HG03378 (cell line): Measurements from ENCODE around the gene SLC6A15.

Experiments
- ATAC-seq: cut with Tn5 transposase; IDR thresholded peaks from one replicate; pipeline ENCODE4 v1.9.1; 2021; ENCODE audit warnings: mild to moderate bottlenecking, moderate library complexity; ENCODE audit not compliant: unreplicated experiment

The SLC6A15 gene

DNA sequence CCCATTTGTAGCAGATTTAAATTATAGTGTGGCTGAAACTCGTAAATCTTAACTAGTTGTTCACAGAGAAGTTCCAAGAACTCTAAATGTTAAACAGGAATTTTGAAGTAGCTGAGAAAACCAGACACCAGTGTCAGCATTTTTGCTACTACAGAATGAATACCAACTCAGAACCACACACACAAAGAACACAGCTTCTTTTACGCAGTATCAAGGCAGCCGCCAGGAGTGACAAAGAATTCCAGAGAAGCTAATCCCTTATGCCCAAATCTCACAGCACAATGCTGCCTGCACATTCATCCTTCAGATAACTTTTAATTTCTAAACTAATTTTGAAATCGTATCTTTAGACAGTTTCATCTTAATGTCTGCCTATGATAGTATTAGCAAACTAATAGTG, 37.4 kb downstream of the SLC6A15 start:
- ATAC-seq, result no peak

- no peak for ATAC-seq
Observed at GRCh38 chr12:84874825-84875139, 37.8 kb downstream of the SLC6A15 start.

DNA sequence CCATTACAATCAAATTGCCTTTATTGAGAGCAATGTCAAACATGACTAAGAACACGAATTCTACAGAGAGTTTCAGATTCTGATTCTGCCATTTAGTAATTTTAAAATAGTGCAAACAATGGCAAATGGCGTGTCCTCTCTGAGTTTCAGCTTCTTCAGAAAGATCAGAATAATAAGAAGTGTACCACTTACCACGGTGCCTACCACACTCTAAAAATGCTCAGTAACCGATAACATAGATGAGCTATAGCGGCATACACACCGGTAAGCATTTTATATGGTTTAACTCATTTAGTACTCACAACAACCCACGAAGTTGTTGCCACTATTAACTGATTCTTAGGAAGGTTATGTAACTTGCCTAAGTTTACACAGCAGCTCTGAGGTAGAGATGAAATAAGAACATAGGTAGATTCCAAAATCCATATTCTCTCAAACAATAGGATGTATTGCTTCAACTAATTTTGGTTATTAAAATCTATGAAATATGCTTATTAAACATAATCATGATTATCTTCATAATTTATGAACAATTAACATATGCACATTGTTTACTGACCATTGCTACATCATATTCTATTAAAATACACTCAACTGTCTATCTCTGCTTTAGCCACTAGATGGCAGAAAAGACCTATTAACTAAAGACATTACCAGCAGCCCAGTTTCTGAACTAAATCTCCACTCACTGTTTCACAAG, 38.3 kb downstream of the SLC6A15 start:
- peak; percentile 98 for ATAC-seq

DNA sequence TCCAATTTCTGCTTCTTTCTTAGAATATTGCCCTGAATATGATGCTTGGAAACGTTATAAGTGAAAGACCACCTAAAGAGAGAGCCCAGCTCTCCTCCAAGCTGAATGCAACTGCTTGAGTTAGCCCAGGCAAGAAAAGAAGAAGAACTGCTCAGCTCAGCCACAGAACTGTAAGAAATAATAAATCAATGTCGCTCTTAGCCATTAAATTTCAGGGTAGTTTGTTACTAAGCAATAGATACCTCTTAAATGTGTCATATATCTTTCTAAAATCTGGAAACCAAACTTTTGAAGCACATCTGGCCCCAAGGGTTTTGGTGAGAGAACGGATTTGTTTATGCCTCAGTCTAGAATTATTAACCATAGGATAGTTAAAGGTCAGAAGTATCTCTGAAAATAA, 50.4 kb downstream of the SLC6A15 start:
- no peak for ATAC-seq

DNA sequence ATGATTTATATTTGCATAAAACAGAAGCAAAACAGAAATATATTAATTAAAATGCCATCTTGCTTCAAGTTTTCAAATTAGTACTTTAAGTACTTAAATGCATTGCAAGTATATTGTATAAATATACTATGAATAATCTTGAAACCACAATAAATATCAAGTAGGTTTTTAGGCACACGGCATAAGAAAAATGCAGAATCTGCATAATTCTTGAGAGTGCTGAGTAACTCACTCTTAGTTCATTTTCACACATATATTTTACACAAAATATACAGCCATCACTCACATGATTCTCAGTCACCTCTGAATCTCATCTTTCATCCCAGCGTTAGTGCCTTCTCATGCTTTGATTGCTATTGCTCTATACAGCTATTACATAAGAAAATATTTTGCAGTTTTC, 51.9 kb downstream of the SLC6A15 start:
- ATAC-seq, result no peak

GRCh38 chr12:84858796-84859195, 53.8 kb downstream of the SLC6A15 start:
- no peak for ATAC-seq

DNA sequence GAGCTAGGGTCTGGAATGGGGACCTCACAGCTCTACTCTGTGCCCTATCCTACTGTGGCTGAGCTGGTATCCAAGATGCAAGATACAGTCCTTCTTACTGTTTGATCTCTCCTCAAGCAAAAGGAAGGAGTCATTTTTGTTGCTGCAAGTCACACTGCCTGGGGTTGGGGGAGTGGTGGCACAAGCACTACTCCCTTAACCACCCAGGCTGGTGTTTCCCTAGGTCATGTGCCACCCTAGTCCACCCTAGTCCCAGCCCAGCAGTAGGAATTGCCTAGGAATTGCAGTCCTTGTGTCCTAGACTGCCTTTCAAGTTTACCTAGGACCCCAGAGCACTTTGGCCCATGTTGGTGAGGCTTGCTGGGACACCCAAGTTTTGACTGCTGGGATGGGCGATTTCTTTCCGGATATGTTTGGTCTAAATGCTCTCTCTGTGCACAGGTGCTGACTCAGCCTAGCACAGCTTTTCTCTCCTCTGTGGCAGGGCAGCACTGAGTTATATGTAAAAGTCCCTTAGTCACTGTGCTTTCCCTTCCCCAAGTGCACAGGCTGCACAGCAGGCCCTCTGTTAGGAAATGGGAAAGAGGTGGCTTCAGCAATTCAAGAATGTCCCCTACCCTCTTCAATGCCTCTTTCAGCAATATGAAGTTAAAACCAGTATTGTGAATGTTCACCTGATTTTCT, 54.9 kb downstream of the SLC6A15 start:
- no peak for ATAC-seq

- ATAC-seq, result no peak
Observed at GRCh38 chr12:84856156-84856900, 56.3 kb downstream of the SLC6A15 start.

DNA sequence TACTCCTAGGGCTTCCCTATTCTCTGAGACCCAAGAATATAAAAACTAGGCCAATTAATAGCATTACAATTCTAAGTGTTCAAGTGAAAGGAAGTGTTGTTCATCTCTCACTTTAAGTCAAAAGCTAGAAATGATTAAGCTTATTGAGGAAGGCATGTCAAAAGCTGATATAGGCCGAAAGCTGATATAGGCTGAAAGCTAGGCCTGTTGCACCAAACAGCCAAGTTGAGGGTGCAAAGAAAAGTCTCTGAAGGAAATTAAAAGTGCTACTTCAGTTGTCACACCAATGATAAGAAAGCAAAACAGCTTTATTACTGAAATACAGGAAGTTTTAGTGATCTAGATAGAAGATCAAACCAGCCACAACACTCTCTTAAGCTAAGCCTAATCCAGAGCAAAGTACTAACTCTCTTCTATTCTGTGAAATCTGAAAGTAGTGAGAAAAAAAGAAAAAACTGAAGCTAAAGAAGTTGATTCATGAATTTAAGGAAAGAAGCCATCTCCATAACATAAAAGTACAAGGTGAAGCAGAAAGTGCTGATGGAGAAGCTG, 68.9 kb downstream of the SLC6A15 start:
- no peak for ATAC-seq

- ATAC-seq, result peak; percentile 89
Observed at GRCh38 chr12:84842406-84843013, 70.1 kb downstream of the SLC6A15 start.

- no peak for ATAC-seq
Observed at GRCh38 chr12:84841591-84841990, 71.0 kb downstream of the SLC6A15 start.

DNA sequence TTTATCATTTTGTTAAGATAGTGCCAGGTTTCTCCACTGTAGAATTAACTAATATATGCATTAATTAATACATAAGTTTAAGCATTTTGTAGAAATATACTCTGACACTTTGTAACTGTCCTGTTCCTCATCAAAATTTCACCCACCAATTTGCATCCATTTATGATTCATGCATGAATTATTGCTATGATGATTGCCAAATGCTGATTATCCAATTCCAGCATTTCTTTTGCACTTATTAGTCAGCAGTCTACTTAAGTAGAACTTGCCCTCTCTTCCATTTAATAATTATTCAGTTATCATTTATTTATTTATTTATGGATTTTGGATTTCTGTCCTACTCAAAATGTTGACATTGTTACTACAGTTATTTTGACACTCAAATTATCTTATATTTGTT, 72.2 kb downstream of the SLC6A15 start:
- no peak for ATAC-seq

DNA sequence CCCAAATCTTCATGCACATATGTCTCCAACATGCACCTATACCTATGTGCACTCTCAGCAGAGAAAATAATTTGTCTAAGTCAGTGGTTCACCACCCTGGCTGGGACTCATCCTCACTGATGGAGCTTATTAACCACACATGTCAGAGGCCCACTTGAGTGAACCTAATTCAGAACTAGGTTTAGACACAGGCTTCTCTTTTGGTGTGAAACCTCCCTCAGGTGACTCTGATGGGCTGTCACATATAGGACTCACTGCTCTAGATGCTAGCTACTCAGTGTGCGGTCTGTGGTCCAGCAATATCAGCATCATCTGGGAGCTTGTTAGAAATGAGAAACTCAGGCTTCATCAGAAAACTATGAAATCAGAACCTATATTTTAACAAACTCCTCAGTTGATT, 85.7 kb downstream of the SLC6A15 start:
- no peak for ATAC-seq

GRCh38 chr12:84825149-84825548, 87.5 kb downstream of the SLC6A15 start:
- no peak for ATAC-seq

GRCh38 chr12:84822525-84822924, 90.1 kb downstream of the SLC6A15 start:
- no peak for ATAC-seq

GRCh38 chr12:84816916-84817695, 95.5 kb downstream of the SLC6A15 start:
- no peak for ATAC-seq

GRCh38 chr12:84814664-84815245, 97.8 kb downstream of the SLC6A15 start:
- ATAC-seq, result no peak

DNA sequence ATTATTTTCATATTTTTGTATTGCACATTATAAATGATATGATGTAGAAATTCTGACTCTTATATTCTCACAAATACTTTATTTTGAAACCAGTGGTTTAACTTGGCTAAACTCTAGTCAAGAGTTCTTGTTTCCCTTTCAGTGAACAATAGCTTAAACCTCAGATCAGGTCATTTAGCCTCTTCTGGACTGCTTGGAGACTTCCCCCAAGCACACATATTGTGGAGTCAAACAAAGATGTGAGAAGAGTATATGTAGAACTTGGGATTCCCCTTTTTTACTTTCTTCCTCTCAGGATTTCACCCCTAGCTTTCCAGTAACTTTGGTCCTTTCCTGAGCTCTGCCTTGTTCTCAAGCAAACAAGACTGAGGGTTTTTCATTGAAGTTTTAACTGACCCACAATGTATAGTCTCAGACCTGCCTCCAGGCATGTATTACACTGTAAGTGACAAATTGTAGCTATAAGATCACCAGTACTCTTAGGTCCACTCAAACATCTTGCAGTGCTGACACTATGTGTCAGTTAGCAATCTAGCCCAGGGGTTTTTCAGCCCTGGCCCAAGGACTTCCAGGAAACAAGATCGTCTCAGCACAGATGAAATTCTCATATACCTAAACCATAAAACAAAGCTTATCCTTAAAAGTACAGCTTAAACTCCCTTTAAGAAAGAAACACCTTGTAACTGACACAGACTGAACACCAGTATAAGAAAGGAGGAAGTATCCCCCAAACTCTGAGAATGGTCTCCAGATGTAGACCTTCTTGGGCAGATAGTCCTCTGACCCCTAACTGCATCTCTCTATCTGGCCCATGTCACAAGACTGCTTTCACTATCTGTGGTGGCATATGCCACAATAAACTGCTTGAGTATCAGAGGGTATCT, 98.6 kb downstream of the SLC6A15 start:
- no peak for ATAC-seq

GRCh38 chr12:84811291-84811690, 101.3 kb downstream of the SLC6A15 start:
- ATAC-seq, result no peak
